Measurements from ENCODE around the gene SLC1A2. TPM values are rescaled to one million over a fixed set of nuclear protein-coding genes. Genes with fewer than 3 reads are reported as not detected.

SLC1A2 gene
- total and polyA plus RNA-seq, 2 of the 4 experiments (the other 2 are of a cell fraction), result 0.15 to 0.54 TPM

DNA sequence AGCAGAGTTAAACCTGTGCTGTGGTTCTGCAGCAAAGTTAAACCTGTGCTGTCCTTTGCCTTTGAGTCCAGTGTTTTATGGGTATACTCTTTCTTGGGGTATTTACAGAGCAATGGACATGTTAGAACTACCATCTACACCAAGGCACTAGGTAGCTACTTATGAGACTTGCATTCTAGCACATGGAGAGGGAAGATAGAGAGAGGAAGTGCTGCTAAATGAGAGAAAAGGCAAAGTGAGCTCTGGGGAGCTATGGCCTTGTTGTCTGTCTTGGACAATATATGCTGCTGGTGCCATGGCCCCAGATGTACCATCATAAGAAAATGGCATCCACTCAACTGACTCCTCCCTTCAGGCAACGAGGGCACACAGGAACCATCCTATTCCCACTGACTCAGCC, 91.5 kb downstream of the SLC1A2 start:
- WGBS, 2 experiments (ENCODE audit: extremely low coverage in 2 of 2, insufficient read length in 1 of 2), result no CpG with 5 or more reads among the region's 1 CpG
- CTCF ChIA-PET, result no interaction called here

More for the DNA sequence above, 91.5 kb downstream of the SLC1A2 start:
- no peak overlapping the region for H4K5ac ChIP-seq (ENCODE audit: low read depth, low read length)
- no peak overlapping the region for H2AFZ ChIP-seq (replicated peaks; ENCODE audit: low read length, poor library complexity)
- H3K56ac ChIP-seq (ENCODE audit: extremely low read depth, insufficient read depth, low read length), result no peak overlapping the region
- H3K9me1 ChIP-seq (ENCODE audit: insufficient read depth, low read length), result peaks cover 2% of the 10 kb centered on the region
- no peaks in the 10 kb centered on the region for H3K79me1 ChIP-seq (ENCODE audit: low read depth in 1 of 2, low read length in 2 of 2)
- no peak overlapping the region for H2BK20ac ChIP-seq (ENCODE audit: low read depth, low read length)
- no peaks in the 10 kb centered on the region for H3K27me3 ChIP-seq (ENCODE audit: control insufficient read depth, insufficient read depth, low read length)
- dilution Hi-C loops (cut with HindIII; ENCODE audit: low sequenced_read_pairs, unreplicated experiment) (no loop called here), in situ Hi-C loops (cut with MboI; ENCODE audit: low sequenced_read_pairs) (no loop called here), intact Hi-C loops (cut with micrococcal nuclease) (no loop called here)
- H2AK9ac ChIP-seq (replicated peaks; ENCODE audit: low read depth, low read length, poor library complexity), result no peak overlapping the region
- no peak for ATAC-seq (ENCODE audit: low read depth)
- H3K4ac ChIP-seq (ENCODE audit: low read depth, low read length), result no peak overlapping the region
- H3K4me2 ChIP-seq (ENCODE audit: low read depth, low read length), result no peak overlapping the region
- H3K18ac ChIP-seq (ENCODE audit: low read depth, low read length), result no peak overlapping the region
- H3K27ac ChIP-seq (ENCODE audit: insufficient read depth, low read length), result no peak overlapping the region
- H4K20me1 ChIP-seq (ENCODE audit: insufficient read depth, low read length), result no peaks in the 10 kb centered on the region
- H4K91ac ChIP-seq (ENCODE audit: insufficient read depth, low read depth, low read length), result no peak overlapping the region
- H3K36me3 ChIP-seq (ENCODE audit: control insufficient read depth, insufficient read depth, low read length), result no peaks in the 10 kb centered on the region
- no peak overlapping the region for H3K23ac ChIP-seq (ENCODE audit: low read depth, low read length)
- H3K14ac ChIP-seq (replicated peaks; ENCODE audit: low read depth, low read length), result no peak overlapping the region
- H2BK5ac ChIP-seq (ENCODE audit: low read depth, low read length, poor library complexity, severe bottlenecking), result no peak overlapping the region
- H3K4me3 ChIP-seq (ENCODE audit: insufficient read depth, low read depth, low read length), result no peak overlapping the region
- no TSS peak for BruUV-seq (replicated peaks)
- DNase-seq, result no peak
- POLR2A ChIA-PET (ENCODE audit: unreplicated experiment), result no interaction called here
- H3K4me1 ChIP-seq (ENCODE audit: control insufficient read depth, insufficient read depth, low read length), result peaks cover 4% of the 10 kb centered on the region; the same call in 1 of the 2 replicates
- H3K9ac ChIP-seq (ENCODE audit: low read depth, low read length), result no peak overlapping the region
- no peak for TF ChIP-seq BHLHE40 (IDR thresholded peaks at IDR 0.05; ENCODE audit: low read depth, low read length)
- no peak for TF ChIP-seq FOS (IDR thresholded peaks at IDR 0.05; ENCODE audit: low read depth, low read length)
- no peak overlapping the region for H2BK120ac ChIP-seq (ENCODE audit: low read depth, low read length)
- H4K8ac ChIP-seq (ENCODE audit: low read depth in 2 of 2, low read length in 2 of 2), result no peak overlapping the region
- no peak overlapping the region for H2AK5ac ChIP-seq (ENCODE audit: low read depth, low read length)
- H3K9me3 ChIP-seq (ENCODE audit: control insufficient read depth, insufficient read depth, low read length), result no peaks in the 10 kb centered on the region
- H2BK15ac ChIP-seq (ENCODE audit: low read depth, low read length), result no peak overlapping the region

All from IMR-90 (cell line).